Ascending aorta (tissue), 2 donors: ENCODE measurements around the gene NFATC2. TPM values are rescaled to one million over a fixed set of nuclear protein-coding genes. Genes with fewer than 3 reads are reported as not detected.

ENCODE experiments used
- DNase-seq, 2 donors: peaks; one replicate each; pipeline ENCODE4 v3.0.0-alpha.2; 2019; ENCODE audit warnings: low spot score in 2 of 2
- H3K27ac ChIP-seq, 2 donors: fragments of 200-600 bp; sonication (generic); one replicate each; pipeline ENCODE4 v1.5.1; 2016 to 2017; ENCODE audit warnings: mild to moderate bottlenecking in 1 of 2
- H3K27me3 ChIP-seq: fragments of 200-600 bp; sonication (generic); one replicate; pipeline ENCODE4 v1.5.1; 2017
- H3K36me3 ChIP-seq, 2 donors: fragments of 200-600 bp; sonication (generic); one replicate each; pipeline ENCODE4 v1.5.1; 2016
- H3K4me1 ChIP-seq, 2 donors: fragments of 200-600 bp; sonication (generic); one replicate each; pipeline ENCODE4 v1.5.1; 2016 to 2017; ENCODE audit warnings: mild to moderate bottlenecking in 1 of 2
- H3K4me3 ChIP-seq, 2 donors: fragments of 200-600 bp; sonication (generic); one replicate each; pipeline ENCODE4 v1.5.1; 2016 to 2017; ENCODE audit warnings: mild to moderate bottlenecking in 1 of 2
- H3K9me3 ChIP-seq, 2 donors: fragments of 200-600 bp; sonication (generic); one replicate each; pipeline ENCODE4 v1.5.1; 2016
- intact Hi-C: fragments of 100-400 bp; cut with DNase I; formaldehyde crosslinking; loops from one replicate; pipeline ENCODE4 v1.15.1; 2023
- total RNA-seq: library from RNA; depleted of rRNA; stranded (reverse); fragments of >200 nt; gene quantifications from one replicate; pipeline ENCODE4 v1.1.0, GENCODE V29; 2016
- TF ChIP-seq, protein P1 (sequence below), 3 experiments: fragments of 200-600 bp in 2 of 3; fragments of 450-650 bp in 1 of 3; sonication (generic) in 2 of 3; IDR thresholded peaks; one replicate each; pipeline ENCODE4 v1.5.1; 2016 to 2019; ENCODE audit warnings: antibody characterized with exemption in 3 of 3, mild to moderate bottlenecking in 1 of 3, moderate library complexity in 1 of 3

Gene NFATC2
- total RNA-seq, 1 donor from 2014 or later, result 7.9 TPM

DNA sequence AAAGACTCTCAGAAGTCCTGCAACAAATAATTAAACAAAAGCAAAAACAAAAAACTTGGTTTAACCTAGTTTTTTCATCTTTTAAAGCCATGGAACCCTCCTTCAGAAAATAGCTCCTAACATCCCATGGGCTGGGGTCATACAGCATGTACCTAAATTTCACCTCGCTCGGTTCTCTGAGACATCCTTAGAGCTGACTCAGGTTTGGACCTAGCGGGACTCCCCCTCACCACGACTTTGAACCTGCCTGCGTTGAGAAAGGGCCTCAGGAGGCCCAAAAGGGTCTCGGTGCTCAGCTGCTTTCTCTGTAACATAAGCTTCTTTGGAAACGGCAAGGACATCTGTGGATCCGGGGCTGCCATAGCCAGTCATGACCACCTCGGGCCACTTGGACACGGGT is 112.8 kb downstream of the NFATC2 start:
- Histone ChIP-seq H3K27ac (peak overlapping the region in 1 of 2 donors; percentile 80), H3K27me3 (no peaks in the 10 kb centered on the region), H3K4me3 (no peak overlapping the region), H3K36me3 (peaks cover 0 to 4% of the 10 kb centered on the region in 2 donors), H3K9me3 (no peaks in the 10 kb centered on the region), H3K4me1 (peaks cover 5 to 14% of the 10 kb centered on the region in 2 donors)
- TF ChIP-seq, protein P1, sequence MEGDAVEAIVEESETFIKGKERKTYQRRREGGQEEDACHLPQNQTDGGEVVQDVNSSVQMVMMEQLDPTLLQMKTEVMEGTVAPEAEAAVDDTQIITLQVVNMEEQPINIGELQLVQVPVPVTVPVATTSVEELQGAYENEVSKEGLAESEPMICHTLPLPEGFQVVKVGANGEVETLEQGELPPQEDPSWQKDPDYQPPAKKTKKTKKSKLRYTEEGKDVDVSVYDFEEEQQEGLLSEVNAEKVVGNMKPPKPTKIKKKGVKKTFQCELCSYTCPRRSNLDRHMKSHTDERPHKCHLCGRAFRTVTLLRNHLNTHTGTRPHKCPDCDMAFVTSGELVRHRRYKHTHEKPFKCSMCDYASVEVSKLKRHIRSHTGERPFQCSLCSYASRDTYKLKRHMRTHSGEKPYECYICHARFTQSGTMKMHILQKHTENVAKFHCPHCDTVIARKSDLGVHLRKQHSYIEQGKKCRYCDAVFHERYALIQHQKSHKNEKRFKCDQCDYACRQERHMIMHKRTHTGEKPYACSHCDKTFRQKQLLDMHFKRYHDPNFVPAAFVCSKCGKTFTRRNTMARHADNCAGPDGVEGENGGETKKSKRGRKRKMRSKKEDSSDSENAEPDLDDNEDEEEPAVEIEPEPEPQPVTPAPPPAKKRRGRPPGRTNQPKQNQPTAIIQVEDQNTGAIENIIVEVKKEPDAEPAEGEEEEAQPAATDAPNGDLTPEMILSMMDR (IDR thresholded peaks at IDR 0.05), result no peak
- intact Hi-C loops, result loop anchor here (2.0 kb wide), 1 partner anchor 19 kb away; no protein-coding TSS in a partner anchor
- DNase-seq, result no peak

DNA sequence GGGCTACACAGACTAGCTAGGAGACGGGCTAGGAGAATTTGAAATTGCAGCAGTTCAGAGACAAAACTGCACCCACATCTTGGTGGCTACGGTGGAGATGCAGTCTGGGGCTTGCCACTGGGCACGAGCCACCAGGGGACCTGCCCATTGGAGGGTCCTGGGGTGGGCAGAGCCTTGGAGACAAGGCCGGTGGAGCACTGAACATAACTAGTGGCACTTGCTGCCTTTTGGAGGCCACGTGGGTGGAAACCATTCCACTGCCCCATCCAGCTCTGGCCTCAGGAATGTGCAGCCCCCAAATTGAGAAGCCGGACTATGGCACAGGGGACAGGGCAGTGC is 113.4 kb downstream of the NFATC2 start:
- TF ChIP-seq, protein P1 (IDR thresholded peaks at IDR 0.05), result no peak
- H3K27ac ChIP-seq, result peak overlapping the region; percentile 70 to 80
- no peaks in the 10 kb centered on the region for H3K9me3 ChIP-seq
- H3K4me3 ChIP-seq, result peak overlapping the region in 1 of 2 donors; percentile 55
- intact Hi-C loops, result loop anchor here (2.0 kb wide), 1 partner anchor 20 kb away; no protein-coding TSS in a partner anchor
- peaks cover 5 to 14% of the 10 kb centered on the region in 2 donors for H3K4me1 ChIP-seq
- peaks cover 0 to 4% of the 10 kb centered on the region in 2 donors for H3K36me3 ChIP-seq
- no peaks in the 10 kb centered on the region for H3K27me3 ChIP-seq
- no peak for DNase-seq

DNA sequence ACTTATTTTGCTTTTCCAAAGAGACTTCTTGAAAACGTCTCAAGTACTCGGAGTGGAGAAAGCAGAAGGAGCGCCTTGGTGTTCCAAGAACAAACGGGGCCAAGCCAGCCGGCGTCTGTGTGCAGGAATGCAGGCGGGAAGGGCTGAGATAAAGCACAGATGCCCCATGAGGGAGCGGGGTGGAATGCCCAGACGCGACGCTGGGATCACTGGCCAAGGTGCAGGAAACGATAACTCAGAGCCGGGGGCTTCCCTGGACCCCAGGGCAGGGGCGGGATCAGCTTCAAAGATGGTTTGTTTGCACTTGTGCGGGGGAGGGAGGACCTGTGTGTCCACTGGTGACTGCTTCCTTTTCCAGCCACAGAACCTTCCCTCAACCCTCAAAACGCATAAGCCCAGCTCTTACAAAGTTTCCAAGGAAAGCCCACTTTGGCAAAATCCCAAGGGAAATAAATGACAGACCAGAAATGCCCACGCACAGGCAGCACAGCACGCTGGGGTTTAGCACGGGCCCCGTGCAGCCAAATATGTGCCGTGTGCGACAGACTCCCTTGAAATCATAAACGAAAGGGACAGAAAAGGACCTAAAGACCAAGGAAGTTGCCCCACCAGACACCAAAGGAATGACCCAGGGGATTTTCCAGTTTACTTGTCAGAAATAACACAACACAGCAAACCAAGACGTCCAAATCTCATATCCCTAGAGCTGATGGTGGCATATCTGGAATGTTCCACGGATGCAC is 113.9 kb downstream of the NFATC2 start:
- Histone ChIP-seq H3K4me3 (peak overlapping the region in 1 of 2 donors; percentile 55), H3K36me3 (peaks cover 0 to 4% of the 10 kb centered on the region in 2 donors), H3K9me3 (no peaks in the 10 kb centered on the region), H3K27ac (peak overlapping the region; percentile 70 to 80), H3K4me1 (peaks cover 5 to 14% of the 10 kb centered on the region in 2 donors), H3K27me3 (no peaks in the 10 kb centered on the region)
- peak in 1 of 2 donors; percentile 76 for DNase-seq
- TF ChIP-seq, protein P1 (IDR thresholded peaks at IDR 0.05), result no peak
- intact Hi-C loops, result loop anchor here (2.0 kb wide), 1 partner anchor 20 kb away; no protein-coding TSS in a partner anchor

DNA sequence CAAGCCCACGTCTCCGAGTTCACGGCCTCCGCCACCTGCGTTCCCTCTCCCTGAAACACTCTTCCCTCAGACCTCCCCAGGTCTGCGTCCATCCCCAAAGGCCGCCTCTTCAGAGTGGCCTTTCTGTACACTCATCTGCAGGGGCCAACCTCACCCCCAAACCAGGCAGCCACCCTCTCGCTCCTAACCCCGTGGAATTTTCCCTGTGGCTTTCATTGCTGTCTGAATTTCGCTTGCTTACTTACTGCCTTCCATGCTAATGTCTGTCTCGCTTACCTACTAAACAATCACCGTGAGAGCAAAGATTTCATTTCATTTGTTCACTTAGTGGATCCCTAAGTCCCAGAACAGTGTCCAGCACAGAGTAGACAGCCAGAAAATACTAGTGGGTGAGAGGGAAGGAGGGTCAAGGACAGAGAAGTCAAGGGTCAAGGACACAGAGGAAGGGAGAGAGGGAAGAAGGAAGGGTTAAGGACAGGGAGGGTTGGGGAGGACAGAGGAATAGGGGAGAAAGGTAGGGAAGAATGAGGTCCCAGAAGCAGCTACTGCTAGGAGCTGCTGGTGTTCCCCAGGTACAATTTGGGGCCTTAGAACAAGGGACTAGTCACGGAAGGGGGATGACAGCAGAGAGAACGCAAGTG is 114.7 kb downstream of the NFATC2 start:
- Histone ChIP-seq H3K27ac (peak overlapping the region; percentile 70 to 80), H3K4me1 (peaks cover 5 to 14% of the 10 kb centered on the region in 2 donors), H3K9me3 (no peaks in the 10 kb centered on the region), H3K4me3 (peak overlapping the region in 1 of 2 donors; percentile 55), H3K27me3 (no peaks in the 10 kb centered on the region), H3K36me3 (peaks cover 0 to 4% of the 10 kb centered on the region in 2 donors)
- no peak for DNase-seq
- intact Hi-C loops, result loop anchor here (2.0 kb wide), 1 partner anchor 21 kb away; no protein-coding TSS in a partner anchor
- TF ChIP-seq, protein P1 (IDR thresholded peaks at IDR 0.05), result no peak

DNA sequence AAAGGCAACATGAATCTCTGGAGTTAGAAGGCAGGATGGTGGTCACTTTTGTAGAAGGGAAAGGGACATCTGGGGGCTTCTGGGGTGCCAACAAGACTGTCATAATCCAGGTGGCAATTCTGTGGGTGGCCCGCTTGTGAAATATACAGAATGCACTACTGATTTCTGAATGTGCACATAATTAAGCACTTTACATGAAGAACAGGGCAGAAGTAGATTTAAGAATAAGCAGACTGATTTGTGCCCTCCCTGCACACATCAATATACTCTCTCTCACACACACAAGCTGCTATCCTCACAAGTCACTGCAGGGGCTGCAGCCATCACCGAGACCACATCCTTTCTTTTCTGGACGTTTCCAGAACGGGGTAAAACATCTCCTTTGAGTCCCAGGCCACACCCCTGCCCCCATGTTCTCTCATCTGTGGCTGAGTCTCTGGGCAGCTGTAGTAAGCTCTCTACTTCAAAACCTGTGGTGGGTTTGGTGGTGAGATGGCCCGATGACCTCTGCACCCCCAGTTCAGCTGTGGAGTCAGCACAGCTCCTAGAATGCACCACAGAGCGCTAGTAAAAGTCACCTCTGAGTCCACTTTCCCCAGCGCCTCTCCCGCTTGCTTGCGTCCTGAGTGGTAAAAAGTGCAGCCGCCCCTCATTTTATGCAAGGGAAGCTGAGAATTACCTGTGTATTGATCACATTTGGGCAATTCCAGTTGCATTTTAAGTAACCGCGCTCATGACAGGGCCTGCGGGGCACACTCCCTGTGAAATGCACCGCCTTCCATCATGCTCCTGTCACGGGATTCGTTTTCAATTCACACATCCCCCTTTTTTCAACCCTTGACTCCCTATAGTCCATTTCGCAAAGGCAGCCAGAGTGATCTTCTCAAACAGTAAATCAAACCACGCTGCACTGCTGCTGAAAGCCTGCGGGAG is 115.5 kb downstream of the NFATC2 start:
- H3K9me3 ChIP-seq, result no peaks in the 10 kb centered on the region
- H3K27ac ChIP-seq, result peak overlapping the region in 1 of 2 donors; percentile 80
- peaks cover 5 to 14% of the 10 kb centered on the region in 2 donors for H3K4me1 ChIP-seq
- DNase-seq, result no peak
- no peak overlapping the region for H3K4me3 ChIP-seq
- intact Hi-C loops, result no loop called here
- no peaks in the 10 kb centered on the region for H3K27me3 ChIP-seq
- peaks cover 0 to under 1% of the 10 kb centered on the region in 2 donors for H3K36me3 ChIP-seq
- TF ChIP-seq, protein P1 (IDR thresholded peaks at IDR 0.05), result no peak
